GM19043 (cell line): ENCODE data around the gene VSX1.

Experiments
- ATAC-seq: cut with Tn5 transposase; IDR thresholded peaks from one replicate; pipeline ENCODE4 v1.9.1; 2021; ENCODE audit warnings: low read depth; ENCODE audit not compliant: unreplicated experiment

The VSX1 gene

GRCh38 chr20:25042531-25043498, 39.1 kb downstream of the VSX1 start:
- peak; percentile 92 for ATAC-seq

GRCh38 chr20:25041813-25042530, 40.0 kb downstream of the VSX1 start:
- no peak for ATAC-seq

- ATAC-seq = no peak
Measured at GRCh38 chr20:25040438-25040831, 41.5 kb downstream of the VSX1 start.

GRCh38 chr20:25039697-25040437, 42.1 kb downstream of the VSX1 start:
- ATAC-seq = no peak

- no peak for ATAC-seq
Measured at GRCh38 chr20:25038591-25039015, 43.3 kb downstream of the VSX1 start.

GRCh38 chr20:25038103-25038410, 43.9 kb downstream of the VSX1 start:
- ATAC-seq = no peak

- no peak for ATAC-seq
Measured at GRCh38 chr20:25037288-25038102, 44.4 kb downstream of the VSX1 start.

- ATAC-seq = peak; percentile 27
Measured at GRCh38 chr20:25036331-25036936, 45.5 kb downstream of the VSX1 start.

- peak; percentile 50 for ATAC-seq
Measured at GRCh38 chr20:25035921-25036320, 46.0 kb downstream of the VSX1 start.

- no peak for ATAC-seq
Measured at GRCh38 chr20:25033924-25034300, 48.0 kb downstream of the VSX1 start.

- ATAC-seq = no peak
Measured at GRCh38 chr20:25033265-25033923, 48.5 kb downstream of the VSX1 start.

GRCh38 chr20:25032478-25033264, 49.3 kb downstream of the VSX1 start:
- no peak for ATAC-seq

- ATAC-seq = no peak
Measured at GRCh38 chr20:25032065-25032477, 49.9 kb downstream of the VSX1 start.

GRCh38 chr20:25031241-25031640, 50.7 kb downstream of the VSX1 start:
- ATAC-seq = no peak

GRCh38 chr20:25030649-25031207, 51.2 kb downstream of the VSX1 start:
- ATAC-seq = no peak

- ATAC-seq = no peak
Measured at GRCh38 chr20:25030007-25030648, 51.8 kb downstream of the VSX1 start.

- ATAC-seq = no peak
Measured at GRCh38 chr20:25025986-25026605, 55.8 kb downstream of the VSX1 start.
